Naive thymus-derived CD4-positive, alpha-beta T cell (primary cell): Measurements from ENCODE around the gene ATP12A. TPM values are rescaled to one million over a fixed set of nuclear protein-coding genes. Genes with fewer than 3 reads are reported as not detected.

Experiments
- ATAC-seq: fragments of 150-1000 bp; cut with Tn5 transposase; 2 replicates; pipeline ENCODE4 v1.10.0; 2021; ENCODE audit warnings: mild to moderate bottlenecking, moderate library complexity
- CTCF ChIA-PET: fragments of 350-600 bp; sonication (Branson Sonifier 250); formaldehyde crosslinking; loops from one replicate; lab custom pipeline; 2021; ENCODE audit warnings: antibody characterized with exemption; lab: Charles Lee
- POLR2A ChIA-PET: fragments of 350-600 bp; sonication (Branson Sonifier 250); formaldehyde crosslinking; loops from one replicate; lab custom pipeline; 2021; ENCODE audit warnings: antibody characterized with exemption, inconsistent platforms; lab: Charles Lee
- DNase-seq, 9 donors: peaks; one replicate each; pipeline versions ENCODE4 v3.0.0 to v3.0.0-alpha.2; 2020 to 2022; ENCODE audit warnings: mixed read lengths in 1 of 9
- H3K27ac ChIP-seq: one replicate; pipeline ENCODE4 v1.7.0; 2013; ENCODE audit warnings: mild to moderate bottlenecking, low read depth, low read length, moderate library complexity
- H3K27me3 ChIP-seq, 2 donors: one replicate each; pipeline ENCODE4 v1.7.0; 2013; ENCODE audit warnings: low read length in 2 of 2, mild to moderate bottlenecking in 2 of 2, moderate library complexity in 2 of 2; ENCODE audit not compliant: control insufficient read depth in 2 of 2, insufficient read depth in 2 of 2
- H3K36me3 ChIP-seq, 3 experiments: 1 replicate in 2 of 3; 2 replicates in 1 of 3; pipeline ENCODE4 v1.7.0; 2013; ENCODE audit warnings: low read length in 3 of 3, mild to moderate bottlenecking in 3 of 3, moderate library complexity in 1 of 3; ENCODE audit not compliant: insufficient read depth in 3 of 3, control insufficient read depth in 2 of 3
- H3K4me1 ChIP-seq, 2 donors: one replicate each; pipeline ENCODE4 v1.7.0; 2013; ENCODE audit warnings: low read length in 2 of 2, mild to moderate bottlenecking in 2 of 2, moderate library complexity in 1 of 2; ENCODE audit not compliant: control insufficient read depth in 2 of 2, insufficient read depth in 2 of 2
- H3K4me3 ChIP-seq: 2 replicates; pipeline ENCODE4 v1.7.0; 2013; ENCODE audit warnings: mild to moderate bottlenecking, low read length
- H3K9me3 ChIP-seq, 3 experiments: 1 replicate in 2 of 3; 2 replicates in 1 of 3; pipeline ENCODE4 v1.7.0; 2013; ENCODE audit warnings: low read length in 3 of 3; ENCODE audit not compliant: control insufficient read depth in 2 of 3
- H3K27ac Mint-ChIP-seq, 9 donors: one replicate each; pipeline ENCODE4 v1.8.0; 2020 to 2022; ENCODE audit warnings: mixed read lengths in 9 of 9, mild to moderate bottlenecking in 8 of 9, moderate library complexity in 5 of 9, inconsistent platforms in 2 of 9
- H3K27me3 Mint-ChIP-seq, 5 donors: one replicate each; pipeline ENCODE4 v1.8.0; 2021 to 2022; ENCODE audit warnings: mixed read lengths in 5 of 5, mild to moderate bottlenecking in 1 of 5
- H3K36me3 Mint-ChIP-seq, 5 donors: one replicate each; pipeline ENCODE4 v1.8.0; 2020 to 2022; ENCODE audit warnings: mixed read lengths in 5 of 5, mild to moderate bottlenecking in 3 of 5, inconsistent platforms in 1 of 5
- H3K4me1 Mint-ChIP-seq, 7 donors: one replicate each; pipeline ENCODE4 v1.8.0; 2020 to 2022; ENCODE audit warnings: mixed read lengths in 7 of 7, mild to moderate bottlenecking in 3 of 7, inconsistent platforms in 1 of 7
- H3K4me3 Mint-ChIP-seq, 10 donors: one replicate each; pipeline ENCODE4 v1.8.0; 2020 to 2022; ENCODE audit warnings: mild to moderate bottlenecking in 10 of 10, mixed read lengths in 10 of 10, moderate library complexity in 6 of 10, inconsistent platforms in 2 of 10
- H3K9me3 Mint-ChIP-seq, 11 donors: one replicate each; pipeline ENCODE4 v1.8.0; 2020 to 2022; ENCODE audit warnings: mixed read lengths in 11 of 11, mild to moderate bottlenecking in 4 of 11, inconsistent platforms in 1 of 11, moderate library complexity in 1 of 11
- intact Hi-C, 2 donors: fragments of 100-400 bp; cut with micrococcal nuclease; formaldehyde crosslinking; loops; one replicate each; pipeline ENCODE4 v1.15.1; 2023
- polyA plus RNA-seq, 2 donors: library from polyadenylated mRNA; unstranded; fragments of 300-500 nt; fragmentation: Illumina TruSeq; gene quantifications; one replicate each; pipeline ENCODE4 v1.2.3, GENCODE V29; 2021
- total RNA-seq, 6 experiments: library from RNA in 5 of 6; stranded (reverse) in 5 of 6; gene quantifications; 1 replicate in 5 of 6; 2 replicates in 1 of 6; pipeline ENCODE4 v1.2.3 and lab custom pipeline; 2021 to 2026

Gene ATP12A
- total and polyA plus RNA-seq, 7 experiments from 2014 or later = 0.39 TPM; not detected in 6

- no peaks in the 10 kb centered on the region for H3K36me3 Mint-ChIP-seq
- no peaks in the 10 kb centered on the region for H3K4me1 ChIP-seq
Observed at GRCh38 chr13:24651718-24652345, 28.4 kb upstream of the ATP12A start.

GRCh38 chr13:24652359-24652758 lies 27.8 kb upstream of the ATP12A start:
- Mint-ChIP-seq H3K4me1 (peaks cover 0 to 10% (median 0%) of the 10 kb centered on the region in 7 donors), H3K27me3 (peaks cover 4 to 11% (median 8%) of the 10 kb centered on the region in 5 donors)
- CTCF ChIA-PET = no interaction called here

More at GRCh38 chr13:24651718-24652345, 28.4 kb upstream of the ATP12A start:
- H3K36me3 ChIP-seq = no peaks in the 10 kb centered on the region
- peaks cover 0 to 10% (median 0%) of the 10 kb centered on the region in 7 donors for H3K4me1 Mint-ChIP-seq
- H3K4me3 ChIP-seq = no peak overlapping the region
- peaks cover 4 to 11% (median 8%) of the 10 kb centered on the region in 5 donors for H3K27me3 Mint-ChIP-seq
- no peaks in the 10 kb centered on the region for H3K9me3 ChIP-seq
- H3K27ac ChIP-seq = no peak overlapping the region
- ChIA-PET CTCF (no interaction called here), POLR2A (no interaction called here)
- no peaks in the 10 kb centered on the region for H3K27me3 ChIP-seq
- no peak overlapping the region for H3K4me3 Mint-ChIP-seq
- no peak overlapping the region for H3K27ac Mint-ChIP-seq
- ATAC-seq (no peak), DNase-seq (no peak)
- H3K9me3 Mint-ChIP-seq = no peaks in the 10 kb centered on the region
- intact Hi-C loops = no loop called here

GRCh38 chr13:24654741-24655140 lies 25.5 kb upstream of the ATP12A start:
- H3K27ac ChIP-seq = no peak overlapping the region
- H3K36me3 Mint-ChIP-seq = no peaks in the 10 kb centered on the region
- no peaks in the 10 kb centered on the region for H3K36me3 ChIP-seq
- H3K9me3 ChIP-seq = no peaks in the 10 kb centered on the region
- H3K27me3 ChIP-seq = no peaks in the 10 kb centered on the region
- no peak overlapping the region for H3K27ac Mint-ChIP-seq
- no peaks in the 10 kb centered on the region for H3K4me1 ChIP-seq
- H3K4me3 Mint-ChIP-seq = no peak overlapping the region
- H3K9me3 Mint-ChIP-seq = no peaks in the 10 kb centered on the region
- no peak for ATAC-seq
- H3K4me3 ChIP-seq = no peak overlapping the region
- CTCF ChIA-PET = no interaction called here
- H3K27me3 Mint-ChIP-seq = peaks cover 4 to 17% (median 10%) of the 10 kb centered on the region in 5 donors
- POLR2A ChIA-PET = no interaction called here
- peaks cover 0 to 1% (median 0%) of the 10 kb centered on the region in 7 donors for H3K4me1 Mint-ChIP-seq
- DNase-seq = no peak
- intact Hi-C loops = no loop called here

More at GRCh38 chr13:24652359-24652758, 27.8 kb upstream of the ATP12A start:
- Mint-ChIP-seq H3K4me3 (no peak overlapping the region), H3K36me3 (no peaks in the 10 kb centered on the region), H3K9me3 (no peaks in the 10 kb centered on the region), H3K27ac (no peak overlapping the region)
- Histone ChIP-seq H3K4me3 (no peak overlapping the region), H3K9me3 (no peaks in the 10 kb centered on the region), H3K4me1 (no peaks in the 10 kb centered on the region), H3K27me3 (no peaks in the 10 kb centered on the region), H3K36me3 (no peaks in the 10 kb centered on the region), H3K27ac (no peak overlapping the region)
- intact Hi-C loops = no loop called here
- DNase-seq (no peak), ATAC-seq (no peak)
- POLR2A ChIA-PET = no interaction called here

- Mint-ChIP-seq H3K27ac (no peak overlapping the region), H3K9me3 (no peaks in the 10 kb centered on the region), H3K27me3 (peaks cover 0 to 28% (median 8%) of the 10 kb centered on the region in 5 donors), H3K4me1 (no peaks in the 10 kb centered on the region), H3K4me3 (no peak overlapping the region), H3K36me3 (no peaks in the 10 kb centered on the region)
- ATAC-seq = no peak
- POLR2A ChIA-PET = no interaction called here
- H3K27me3 ChIP-seq = peaks cover 0 to 4% of the 10 kb centered on the region in 2 donors
- H3K4me1 ChIP-seq = no peaks in the 10 kb centered on the region
- H3K36me3 ChIP-seq = no peaks in the 10 kb centered on the region
- no peaks in the 10 kb centered on the region for H3K9me3 ChIP-seq
- H3K4me3 ChIP-seq = no peak overlapping the region
- intact Hi-C loops = no loop called here
- no peak overlapping the region for H3K27ac ChIP-seq
- no peak for DNase-seq
- CTCF ChIA-PET = no interaction called here
Observed at GRCh38 chr13:24659239-24659638, 21.0 kb upstream of the ATP12A start.

GRCh38 chr13:24660023-24660741 lies 20.0 kb upstream of the ATP12A start:
- ChIA-PET CTCF (interaction anchor here (0.6 kb wide), 1 partner anchor 348 kb away, joined by 3 read pairs; no protein-coding TSS in a partner anchor), POLR2A (no interaction called here)
- H3K27ac Mint-ChIP-seq = no peak overlapping the region
- Histone ChIP-seq H3K36me3 (no peaks in the 10 kb centered on the region), H3K9me3 (no peaks in the 10 kb centered on the region), H3K27ac (no peak overlapping the region), H3K4me3 (no peak overlapping the region), H3K27me3 (peaks cover 0 to 4% of the 10 kb centered on the region in 2 donors), H3K4me1 (no peaks in the 10 kb centered on the region)
- H3K4me1 Mint-ChIP-seq = no peaks in the 10 kb centered on the region
- no peak for DNase-seq
- H3K4me3 Mint-ChIP-seq = no peak overlapping the region
- no peaks in the 10 kb centered on the region for H3K36me3 Mint-ChIP-seq
- H3K9me3 Mint-ChIP-seq = no peaks in the 10 kb centered on the region
- peaks cover 0 to 28% (median 8%) of the 10 kb centered on the region in 5 donors for H3K27me3 Mint-ChIP-seq
- intact Hi-C loops = no loop called here
- ATAC-seq = no peak

- peaks cover 0 to 4% of the 10 kb centered on the region in 2 donors for H3K27me3 ChIP-seq
- H3K4me1 Mint-ChIP-seq = no peaks in the 10 kb centered on the region
- peaks cover 0 to 26% (median 11%) of the 10 kb centered on the region in 5 donors for H3K27me3 Mint-ChIP-seq
- H3K27ac Mint-ChIP-seq = no peak overlapping the region
- no peaks in the 10 kb centered on the region for H3K9me3 Mint-ChIP-seq
- ChIA-PET POLR2A (no interaction called here), CTCF (no interaction called here)
- no peaks in the 10 kb centered on the region for H3K36me3 ChIP-seq
- intact Hi-C loops = no loop called here
- H3K4me3 Mint-ChIP-seq = no peak overlapping the region
- DNase-seq (no peak), ATAC-seq (no peak)
- H3K4me3 ChIP-seq = no peak overlapping the region
- H3K36me3 Mint-ChIP-seq = no peaks in the 10 kb centered on the region
- no peak overlapping the region for H3K27ac ChIP-seq
- no peaks in the 10 kb centered on the region for H3K4me1 ChIP-seq
- no peaks in the 10 kb centered on the region for H3K9me3 ChIP-seq
Observed at GRCh38 chr13:24661713-24662112, 18.5 kb upstream of the ATP12A start.
